Heart left ventricle (tissue), 16 donors: ENCODE measurements around the gene UNC119. TPM values are rescaled to one million over a fixed set of nuclear protein-coding genes. Genes with fewer than 3 reads are reported as not detected.

Source experiments
- ATAC-seq, 4 donors: fragments of 200-7000 bp; cut with Tn5 transposase; one replicate each; pipeline ENCODE4 v1.9.1; 2020 to 2022; ENCODE audit warnings: moderate library complexity in 4 of 4, mild to moderate bottlenecking in 3 of 4, moderate number of reproducible peaks in 1 of 4
- DNase-seq, 5 donors: peaks; one replicate each; pipeline ENCODE4 v3.0.0-alpha.2; 2020
- H3K27ac ChIP-seq, 12 donors: fragments of 200-600 bp; sonication (generic) in 4 of 12; one replicate each; pipeline versions ENCODE4 v1.5.0 to v1.8.0; 2016 to 2022; ENCODE audit warnings: mild to moderate bottlenecking in 2 of 12
- H3K27me3 ChIP-seq, 9 donors: fragments of 200-600 bp; sonication (generic) in 2 of 9; one replicate each; pipeline versions ENCODE4 v1.5.1 to v1.8.0; 2016 to 2022; ENCODE audit warnings: mild to moderate bottlenecking in 3 of 9
- H3K36me3 ChIP-seq, 9 donors: fragments of 200-600 bp; sonication (generic) in 2 of 9; one replicate each; pipeline versions ENCODE4 v1.5.0 to v1.8.0; 2018 to 2022; ENCODE audit warnings: mild to moderate bottlenecking in 2 of 9
- H3K4me1 ChIP-seq, 12 donors: fragments of 200-600 bp; sonication (generic) in 4 of 12; one replicate each; pipeline versions ENCODE4 v1.5.0 to v1.8.0; 2016 to 2022; ENCODE audit warnings: mild to moderate bottlenecking in 3 of 12
- H3K4me3 ChIP-seq, 12 donors: fragments of 200-600 bp; sonication (generic) in 4 of 12; one replicate each; pipeline versions ENCODE4 v1.5.0 to v1.8.0; 2017 to 2022; ENCODE audit warnings: mild to moderate bottlenecking in 9 of 12, moderate library complexity in 4 of 12
- H3K9me3 ChIP-seq, 12 donors: fragments of 200-600 bp; sonication (generic) in 4 of 12; one replicate each; pipeline versions ENCODE4 v1.5.0 to v1.8.0; 2016 to 2022; ENCODE audit warnings: mild to moderate bottlenecking in 1 of 12
- CTCF ChIP-seq, 12 donors: fragments of 200-600 bp; sonication (generic) in 4 of 12; IDR thresholded peaks; one replicate each; pipeline versions ENCODE4 v1.5.0 to v1.8.0; 2018 to 2022; ENCODE audit warnings: antibody characterized with exemption in 12 of 12, mild to moderate bottlenecking in 5 of 12
- POLR2A ChIP-seq, 2 donors: fragments of 450-650 bp; IDR thresholded peaks; one replicate each; pipeline ENCODE4 v1.6.1; 2017; ENCODE audit warnings: antibody characterized with exemption in 2 of 2, mild to moderate bottlenecking in 2 of 2, moderate library complexity in 2 of 2
- WGBS, 4 donors: extraction: QIAGEN DNeasy Blood & Tissue Kit in 2 of 4; methylation state at CpG; one replicate each; pipeline versions ENCODE4 v1.1.5 to v1.1.7; 2013 to 2018; 5-methylcytosine and 5-hydroxymethylcytosine counted together
- intact Hi-C, 10 donors: fragments of 100-400 bp; cut with DNase I; formaldehyde crosslinking; loops; one replicate each; pipeline versions ENCODE4 v1.11.1 to v1.14.2; 2022
- polyA plus RNA-seq, 2 donors: library from polyadenylated mRNA; stranded (reverse); fragments of 200-250 nt; gene quantifications; one replicate each; pipeline ENCODE4 v1.2.3, GENCODE V29; 2013
- total RNA-seq, 9 donors: library from RNA; depleted of rRNA in 2 of 9; stranded (reverse); fragments of >200 nt in 2 of 9; fragmentation: NEBNext Ultra II Directional in 3 of 9; extraction: Animal tissue kit (Norgen Biotek cat#: 25700) in 3 of 9; gene quantifications; one replicate each; pipeline versions ENCODE4 v1.1.0 to v1.2.4, GENCODE V29; 2016 to 2023
- donor health status: ischemic (EF 13 %, LVEDD 7.1; RV severe dilation, severe dysfunction).
- donor health status: healthy with polysubstance abuse.
- donor health status: DM: no; HTN: yes; CAD: no.
- donor health status: DM: no; HTN: no; CAD: no.
- donor health status: ischemic (EF 25% LVEDD 6.9; RV normal size, moderate dysfunction).
- donor health status: ischemic (EF 25% LVEDD 5.7; RV mildly dilated, moderate dysfunction).
- donor health status: healthy.
- donor health status: DM: yes; HTN: yes; CAD: no.
- donor health status: ischemic (EF 35%, LVEDD 5.7; RV mildly dilated, moderate dysfunction).
- donor health status: nonischemic (EF 11% LVEDD 7.7; RV severe dilation, severe dysfunction).
- donor health status: DM: yes; HTN: yes; CAD: no.
- donor health status: PGD.
- donor health status: ischemic (EF 29% LVEDD 5.4; RV normal size, mild dysfunction).
- donor health status: nonischemic (EF 23%, LVEDD 6.1; RV moderate dilation, normal function).

UNC119 gene
- total and polyA plus RNA-seq, 11 donors, result 12.8 to 30.7 (median 19.2) TPM

GRCh38 chr17:28518132-28518531 is 34.3 kb downstream of the UNC119 start:
- intact Hi-C loops, result no loop called here
- H3K9me3 ChIP-seq, result no peaks in the 10 kb centered on the region
- TF ChIP-seq CTCF (IDR thresholded peaks at IDR 0.05) (no peak), POLR2A (IDR thresholded peaks at IDR 0.05) (no peak)
- peaks cover 0 to 16% (median 6%) of the 10 kb centered on the region in 9 donors for H3K27me3 ChIP-seq
- H3K36me3 ChIP-seq, result no peaks in the 10 kb centered on the region
- no peak overlapping the region for H3K27ac ChIP-seq
- DNase-seq (no peak), ATAC-seq (no peak)
- H3K4me3 ChIP-seq, result no peak overlapping the region
- H3K4me1 ChIP-seq, result no peaks in the 10 kb centered on the region
- WGBS, 4 donors, result 67 to 79% (median 72%) methylated on average over 6 of the region's 6 CpGs

DNA sequence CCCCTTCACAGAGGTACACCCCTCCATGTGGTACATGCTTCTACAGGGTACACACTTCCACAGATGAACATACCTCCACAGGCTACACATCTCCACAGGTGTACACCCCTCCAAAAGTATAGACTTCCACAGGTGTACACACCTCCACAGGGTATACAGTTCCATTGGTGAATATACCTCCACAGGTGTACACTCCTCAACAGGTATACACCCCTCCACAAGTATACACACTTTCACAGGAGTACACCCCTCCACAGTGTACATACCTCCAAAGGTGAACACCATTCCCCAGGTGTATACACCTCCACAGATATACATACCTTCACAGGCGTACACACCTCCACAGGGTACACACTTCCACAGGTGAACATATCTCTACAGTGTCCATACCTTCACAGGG is 36.9 kb downstream of the UNC119 start:
- WGBS, 4 donors, result 94 to 100% (median 97%) methylated on average over 1 of the region's 1 CpG
- ATAC-seq, result no peak

GRCh38 chr17:28514561-28515002 is 37.8 kb downstream of the UNC119 start:
- ATAC-seq (no peak), DNase-seq (no peak)
- TF ChIP-seq POLR2A (IDR thresholded peaks at IDR 0.05) (no peak), CTCF (IDR thresholded peaks at IDR 0.05) (no peak)
- Histone ChIP-seq H3K9me3 (no peaks in the 10 kb centered on the region), H3K27ac (no peak overlapping the region), H3K36me3 (no peaks in the 10 kb centered on the region), H3K4me1 (no peaks in the 10 kb centered on the region), H3K27me3 (peaks cover 0 to 36% (median 10%) of the 10 kb centered on the region in 9 donors), H3K4me3 (no peak overlapping the region)
- WGBS, 4 donors, result 60 to 74% (median 66%) methylated on average over 11 to 16 of the region's 16 CpGs
- intact Hi-C loops, result no loop called here

More for the DNA sequence above, 36.9 kb downstream of the UNC119 start:
- no peak overlapping the region for H3K27ac ChIP-seq
- H3K4me3 ChIP-seq, result no peak overlapping the region
- intact Hi-C loops, result no loop called here
- DNase-seq, result no peak
- no peak for TF ChIP-seq POLR2A (IDR thresholded peaks at IDR 0.05)
- TF ChIP-seq CTCF (IDR thresholded peaks at IDR 0.05), result no peak
- no peaks in the 10 kb centered on the region for H3K36me3 ChIP-seq
- no peaks in the 10 kb centered on the region for H3K9me3 ChIP-seq
- H3K27me3 ChIP-seq, result peaks cover 0 to 30% (median 10%) of the 10 kb centered on the region in 9 donors
- H3K4me1 ChIP-seq, result no peaks in the 10 kb centered on the region

- no peaks in the 10 kb centered on the region for H3K4me1 ChIP-seq
- H3K36me3 ChIP-seq, result no peaks in the 10 kb centered on the region
- no peak overlapping the region for H3K27ac ChIP-seq
- no peaks in the 10 kb centered on the region for H3K9me3 ChIP-seq
- H3K27me3 ChIP-seq, result peaks cover 0 to 43% (median 16%) of the 10 kb centered on the region in 9 donors
- TF ChIP-seq POLR2A (IDR thresholded peaks at IDR 0.05), result no peak
- TF ChIP-seq CTCF (IDR thresholded peaks at IDR 0.05), result no peak
- DNase-seq, result no peak
- 59 to 68% (median 65%) methylated on average over 6 to 7 of the region's 7 CpGs for whole genome bisulfite sequencing, 4 donors
- ATAC-seq, result no peak
- no peak overlapping the region for H3K4me3 ChIP-seq
- intact Hi-C loops, result no loop called here
These were observed 38.9 kb downstream of the UNC119 start for GRCh38 chr17:28513476-28513875.
